GM21737 (cell line): ENCODE measurements around the gene ZNF420.

Experiments
- ATAC-seq: cut with Tn5 transposase; IDR thresholded peaks from one replicate; pipeline ENCODE4 v1.9.1; 2021; ENCODE audit warnings: mild to moderate bottlenecking, moderate library complexity; ENCODE audit not compliant: unreplicated experiment

The ZNF420 gene

GRCh38 chr19:37136111-37136510 lies 57.9 kb downstream of the ZNF420 start:
- ATAC-seq: no peak

- ATAC-seq: no peak
These were observed 70.0 kb downstream of the ZNF420 start for GRCh38 chr19:37148214-37148613.

GRCh38 chr19:37160153-37160552 lies 81.9 kb downstream of the ZNF420 start:
- ATAC-seq: no peak

GRCh38 chr19:37165635-37166034 lies 87.4 kb downstream of the ZNF420 start:
- ATAC-seq: no peak

GRCh38 chr19:37172368-37173366 lies 94.4 kb downstream of the ZNF420 start, which contains the start of gene ZNF585A:
ZNF585A (minus strand) TSS chr19:37172695; CDS start chr19:37169910, 2,785 bp downstream.
- peak; percentile 98 for ATAC-seq
